GM23338 (cell line): ENCODE data around the gene RNF141. TPM values are rescaled to one million over a fixed set of nuclear protein-coding genes. Genes with fewer than 3 reads are reported as not detected.

Experiments used
- ATAC-seq: fragments of 200-7000 bp; cut with Tn5 transposase; 3 replicates; pipeline ENCODE4 v1.9.1; 2020
- DNase-seq: peaks from one replicate; pipeline ENCODE4 v3.0.0-alpha.2; 2015; ENCODE audit warnings: low spot score
- H2AFZ ChIP-seq: fragments of 200-600 bp; sonication (generic); 2 replicates; pipeline ENCODE4 v1.8.0; 2016; ENCODE audit warnings: antibody characterized with exemption, mild to moderate bottlenecking, moderate library complexity
- H3F3A ChIP-seq: fragments of 200-600 bp; sonication (generic); replicated peaks from 2 replicates; pipeline ENCODE4 v1.8.0; 2017; ENCODE audit warnings: antibody characterized with exemption, mixed run types, low read depth
- H3K27ac ChIP-seq: fragments of 200-600 bp; sonication (generic); 2 replicates; pipeline ENCODE4 v1.6.1; 2016; ENCODE audit warnings: low read depth
- H3K27me3 ChIP-seq: fragments of 200-600 bp; sonication (generic); 2 replicates; pipeline ENCODE4 v1.8.0; 2016; ENCODE audit warnings: mild to moderate bottlenecking, mixed run types, moderate library complexity; ENCODE audit not compliant: insufficient read depth
- H3K36me3 ChIP-seq: fragments of 200-600 bp; sonication (generic); 2 replicates; pipeline ENCODE4 v1.8.0; 2016; ENCODE audit warnings: mild to moderate bottlenecking; ENCODE audit not compliant: insufficient read depth
- H3K4me1 ChIP-seq: fragments of 200-600 bp; sonication (generic); 2 replicates; pipeline ENCODE4 v1.8.0; 2016; ENCODE audit warnings: mild to moderate bottlenecking, moderate library complexity; ENCODE audit not compliant: insufficient read depth
- H3K4me2 ChIP-seq: fragments of 200-600 bp; sonication (generic); 2 replicates; pipeline ENCODE4 v1.7.1; 2017; ENCODE audit warnings: mixed run types
- H3K4me3 ChIP-seq: fragments of 200-600 bp; sonication (generic); 2 replicates; pipeline ENCODE4 v1.6.1; 2016; ENCODE audit warnings: mixed run types
- H3K79me2 ChIP-seq: fragments of 200-600 bp; sonication (generic); replicated peaks from 2 replicates; pipeline ENCODE4 v1.8.0; 2017; ENCODE audit warnings: mild to moderate bottlenecking; ENCODE audit not compliant: insufficient read depth
- H3K9me2 ChIP-seq: fragments of 200-600 bp; sonication (generic); 2 replicates; pipeline ENCODE4 v1.8.0; 2017; ENCODE audit not compliant: insufficient read depth
- H4K20me1 ChIP-seq: fragments of 200-600 bp; sonication (generic); replicated peaks from 2 replicates; pipeline ENCODE4 v1.8.0; 2017; ENCODE audit warnings: mild to moderate bottlenecking; ENCODE audit not compliant: insufficient read depth
- H3K27ac Mint-ChIP-seq: 2 replicates; pipeline ENCODE4 v1.8.0; 2020; ENCODE audit warnings: inconsistent platforms, mild to moderate bottlenecking, moderate library complexity, mixed read lengths
- H3K27me3 Mint-ChIP-seq: 3 replicates; pipeline ENCODE4 v1.8.0; 2022; ENCODE audit warnings: low read depth, mild to moderate bottlenecking, moderate library complexity, mixed read lengths, inconsistent platforms; ENCODE audit not compliant: insufficient read depth, poor library complexity
- H3K36me3 Mint-ChIP-seq: 3 replicates; pipeline ENCODE4 v1.8.0; 2021; ENCODE audit warnings: low read depth, mild to moderate bottlenecking, inconsistent platforms, moderate library complexity, mixed read lengths
- H3K4me1 Mint-ChIP-seq: 3 replicates; pipeline ENCODE4 v1.8.0; 2020; ENCODE audit warnings: mild to moderate bottlenecking, inconsistent platforms, mixed read lengths
- H3K4me3 Mint-ChIP-seq: 3 replicates; pipeline ENCODE4 v1.8.0; 2021; ENCODE audit warnings: moderate library complexity, mild to moderate bottlenecking, inconsistent platforms, mixed read lengths
- H3K9me3 Mint-ChIP-seq: 3 replicates; pipeline ENCODE4 v1.8.0; 2020; ENCODE audit warnings: moderate library complexity, mild to moderate bottlenecking, inconsistent platforms, mixed read lengths
- CREB1 ChIP-seq: fragments of 250-450 bp; sonication (Bioruptor Pico); IDR thresholded peaks from 2 replicates; pipeline ENCODE4 v1.5.0; 2020; ENCODE audit warnings: low read depth, mild to moderate bottlenecking, moderate library complexity
- EZH2 ChIP-seq: fragments of 200-600 bp; sonication (generic); IDR thresholded peaks from one replicate; pipeline ENCODE4 v1.8.0; 2017; ENCODE audit warnings: antibody characterized with exemption, mild to moderate bottlenecking, low read depth; ENCODE audit not compliant: unreplicated experiment
- EZH2phosphoT487 ChIP-seq: fragments of 200-600 bp; sonication (generic); IDR thresholded peaks from one replicate; pipeline ENCODE4 v1.8.1; 2018; ENCODE audit warnings: antibody characterized with exemption; ENCODE audit not compliant: unreplicated experiment
- JUNB ChIP-seq: IDR thresholded peaks from one replicate; pipeline ENCODE4 v1.6.1; 2016; ENCODE audit warnings: antibody characterized with exemption; ENCODE audit not compliant: unreplicated experiment
- NANOG ChIP-seq: IDR thresholded peaks from 2 replicates; pipeline ENCODE4 v1.6.1; 2016; ENCODE audit warnings: antibody characterized with exemption, borderline replicate concordance
- POLR2AphosphoS5 ChIP-seq: IDR thresholded peaks from 2 replicates; pipeline ENCODE4 v1.6.1; 2016; ENCODE audit warnings: antibody characterized with exemption, low read depth
- ZNF114 ChIP-seq: fragments of 250-450 bp; sonication (Bioruptor Pico); IDR thresholded peaks from 2 replicates; pipeline ENCODE4 v1.5.0; 2020; ENCODE audit warnings: mild to moderate bottlenecking, moderate library complexity
- ZNF331 ChIP-seq: fragments of 250-450 bp; sonication (Bioruptor Pico); IDR thresholded peaks from 2 replicates; pipeline ENCODE4 v1.5.0; 2020; ENCODE audit warnings: low read depth, mild to moderate bottlenecking, moderate library complexity
- polyA plus RNA-seq: library from polyadenylated mRNA; unstranded; fragments of >200 nt; fragmentation: Nextera tagmentation; extraction: Ambion mirVana; gene quantifications from 2 replicates; pipeline ENCODE4 v1.2.1, GENCODE V29; 2016
- total RNA-seq: library from RNA; depleted of rRNA; stranded (reverse); fragments of >200 nt; shearing (Covaris generic); gene quantifications from 2 replicates; pipeline ENCODE4 v1.2.3, GENCODE V29; 2014
- TF ChIP-seq, protein P1 (sequence below): IDR thresholded peaks from one replicate; pipeline ENCODE4 v1.6.1; 2018; ENCODE audit warnings: antibody characterized with exemption; ENCODE audit not compliant: unreplicated experiment
- TF ChIP-seq, protein P2 (sequence below): fragments of 250-450 bp; sonication (Bioruptor Pico); IDR thresholded peaks from 2 replicates; pipeline ENCODE4 v1.5.0; 2020; ENCODE audit warnings: mild to moderate bottlenecking, moderate library complexity
- TF ChIP-seq, protein P3 (sequence below): IDR thresholded peaks from 2 replicates; pipeline ENCODE4 v1.6.1; 2016; ENCODE audit warnings: antibody characterized with exemption
- TF ChIP-seq, protein P4 (sequence below), 2 experiments: fragments of 200-600 bp in 1 of 2; sonication (generic) in 1 of 2; conservative IDR thresholded peaks; 2 replicates each; pipeline versions ENCODE4 v1.5.1 to v1.6.1; 2016 to 2017; ENCODE audit warnings: antibody characterized with exemption in 2 of 2, low read depth in 2 of 2, mild to moderate bottlenecking in 2 of 2, moderate library complexity in 1 of 2

The RNF141 gene
- total and polyA plus RNA-seq, 2 experiments from 2014 or later = 11.4 to 26.9 TPM

DNA sequence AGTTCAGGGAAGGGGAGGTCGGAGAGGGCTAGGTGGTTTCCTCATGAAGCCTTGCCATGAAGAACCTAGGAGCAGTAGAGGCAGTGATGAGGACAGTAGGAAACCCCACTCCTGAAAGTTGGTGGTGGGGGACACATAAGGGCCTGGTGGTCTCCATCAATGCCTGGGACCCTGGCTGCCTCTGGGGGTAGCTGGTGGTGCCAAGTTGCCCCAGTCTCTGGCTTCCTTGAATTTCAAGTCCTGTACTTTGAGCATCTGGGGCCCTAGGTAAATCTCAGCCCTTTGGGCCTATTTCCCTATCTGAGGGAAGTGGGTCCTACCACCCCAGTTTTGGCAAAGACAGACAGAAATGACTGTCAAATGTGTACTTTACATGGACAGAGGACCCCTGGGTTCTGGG, 57.8 kb downstream of the RNF141 start:
- Histone ChIP-seq H3K4me3 (no peak overlapping the region), H3K27ac (no peak overlapping the region), H3K4me1 (no peaks in the 10 kb centered on the region)

More for the DNA sequence above, 57.8 kb downstream of the RNF141 start:
- Histone ChIP-seq H3F3A (no peaks in the 10 kb centered on the region), H2AFZ (no peak overlapping the region), H3K79me2 (no peaks in the 10 kb centered on the region), H3K4me2 (no peak overlapping the region), H4K20me1 (no peaks in the 10 kb centered on the region), H3K27me3 (no peaks in the 10 kb centered on the region), H3K9me2 (no peaks in the 10 kb centered on the region), H3K36me3 (no peaks in the 10 kb centered on the region)
- Mint-ChIP-seq H3K27ac (no peak overlapping the region), H3K9me3 (no peaks in the 10 kb centered on the region; the same call in 2 of the 3 replicates), H3K4me3 (no peak overlapping the region), H3K4me1 (peaks cover 3% of the 10 kb centered on the region), H3K36me3 (no peaks in the 10 kb centered on the region), H3K27me3 (no peaks in the 10 kb centered on the region)
- TF ChIP-seq POLR2AphosphoS5 (no peak), NANOG (no peak), JUNB (no peak), EZH2phosphoT487 (no peak), ZNF114 (CRISPR knock-in tag) (no peak), EZH2 (no peak), ZNF331 (no peak), CREB1 (CRISPR knock-in tag) (no peak)
- TF ChIP-seq, protein P1, sequence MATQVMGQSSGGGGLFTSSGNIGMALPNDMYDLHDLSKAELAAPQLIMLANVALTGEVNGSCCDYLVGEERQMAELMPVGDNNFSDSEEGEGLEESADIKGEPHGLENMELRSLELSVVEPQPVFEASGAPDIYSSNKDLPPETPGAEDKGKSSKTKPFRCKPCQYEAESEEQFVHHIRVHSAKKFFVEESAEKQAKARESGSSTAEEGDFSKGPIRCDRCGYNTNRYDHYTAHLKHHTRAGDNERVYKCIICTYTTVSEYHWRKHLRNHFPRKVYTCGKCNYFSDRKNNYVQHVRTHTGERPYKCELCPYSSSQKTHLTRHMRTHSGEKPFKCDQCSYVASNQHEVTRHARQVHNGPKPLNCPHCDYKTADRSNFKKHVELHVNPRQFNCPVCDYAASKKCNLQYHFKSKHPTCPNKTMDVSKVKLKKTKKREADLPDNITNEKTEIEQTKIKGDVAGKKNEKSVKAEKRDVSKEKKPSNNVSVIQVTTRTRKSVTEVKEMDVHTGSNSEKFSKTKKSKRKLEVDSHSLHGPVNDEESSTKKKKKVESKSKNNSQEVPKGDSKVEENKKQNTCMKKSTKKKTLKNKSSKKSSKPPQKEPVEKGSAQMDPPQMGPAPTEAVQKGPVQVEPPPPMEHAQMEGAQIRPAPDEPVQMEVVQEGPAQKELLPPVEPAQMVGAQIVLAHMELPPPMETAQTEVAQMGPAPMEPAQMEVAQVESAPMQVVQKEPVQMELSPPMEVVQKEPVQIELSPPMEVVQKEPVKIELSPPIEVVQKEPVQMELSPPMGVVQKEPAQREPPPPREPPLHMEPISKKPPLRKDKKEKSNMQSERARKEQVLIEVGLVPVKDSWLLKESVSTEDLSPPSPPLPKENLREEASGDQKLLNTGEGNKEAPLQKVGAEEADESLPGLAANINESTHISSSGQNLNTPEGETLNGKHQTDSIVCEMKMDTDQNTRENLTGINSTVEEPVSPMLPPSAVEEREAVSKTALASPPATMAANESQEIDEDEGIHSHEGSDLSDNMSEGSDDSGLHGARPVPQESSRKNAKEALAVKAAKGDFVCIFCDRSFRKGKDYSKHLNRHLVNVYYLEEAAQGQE = no peak
- TF ChIP-seq, protein P2, sequence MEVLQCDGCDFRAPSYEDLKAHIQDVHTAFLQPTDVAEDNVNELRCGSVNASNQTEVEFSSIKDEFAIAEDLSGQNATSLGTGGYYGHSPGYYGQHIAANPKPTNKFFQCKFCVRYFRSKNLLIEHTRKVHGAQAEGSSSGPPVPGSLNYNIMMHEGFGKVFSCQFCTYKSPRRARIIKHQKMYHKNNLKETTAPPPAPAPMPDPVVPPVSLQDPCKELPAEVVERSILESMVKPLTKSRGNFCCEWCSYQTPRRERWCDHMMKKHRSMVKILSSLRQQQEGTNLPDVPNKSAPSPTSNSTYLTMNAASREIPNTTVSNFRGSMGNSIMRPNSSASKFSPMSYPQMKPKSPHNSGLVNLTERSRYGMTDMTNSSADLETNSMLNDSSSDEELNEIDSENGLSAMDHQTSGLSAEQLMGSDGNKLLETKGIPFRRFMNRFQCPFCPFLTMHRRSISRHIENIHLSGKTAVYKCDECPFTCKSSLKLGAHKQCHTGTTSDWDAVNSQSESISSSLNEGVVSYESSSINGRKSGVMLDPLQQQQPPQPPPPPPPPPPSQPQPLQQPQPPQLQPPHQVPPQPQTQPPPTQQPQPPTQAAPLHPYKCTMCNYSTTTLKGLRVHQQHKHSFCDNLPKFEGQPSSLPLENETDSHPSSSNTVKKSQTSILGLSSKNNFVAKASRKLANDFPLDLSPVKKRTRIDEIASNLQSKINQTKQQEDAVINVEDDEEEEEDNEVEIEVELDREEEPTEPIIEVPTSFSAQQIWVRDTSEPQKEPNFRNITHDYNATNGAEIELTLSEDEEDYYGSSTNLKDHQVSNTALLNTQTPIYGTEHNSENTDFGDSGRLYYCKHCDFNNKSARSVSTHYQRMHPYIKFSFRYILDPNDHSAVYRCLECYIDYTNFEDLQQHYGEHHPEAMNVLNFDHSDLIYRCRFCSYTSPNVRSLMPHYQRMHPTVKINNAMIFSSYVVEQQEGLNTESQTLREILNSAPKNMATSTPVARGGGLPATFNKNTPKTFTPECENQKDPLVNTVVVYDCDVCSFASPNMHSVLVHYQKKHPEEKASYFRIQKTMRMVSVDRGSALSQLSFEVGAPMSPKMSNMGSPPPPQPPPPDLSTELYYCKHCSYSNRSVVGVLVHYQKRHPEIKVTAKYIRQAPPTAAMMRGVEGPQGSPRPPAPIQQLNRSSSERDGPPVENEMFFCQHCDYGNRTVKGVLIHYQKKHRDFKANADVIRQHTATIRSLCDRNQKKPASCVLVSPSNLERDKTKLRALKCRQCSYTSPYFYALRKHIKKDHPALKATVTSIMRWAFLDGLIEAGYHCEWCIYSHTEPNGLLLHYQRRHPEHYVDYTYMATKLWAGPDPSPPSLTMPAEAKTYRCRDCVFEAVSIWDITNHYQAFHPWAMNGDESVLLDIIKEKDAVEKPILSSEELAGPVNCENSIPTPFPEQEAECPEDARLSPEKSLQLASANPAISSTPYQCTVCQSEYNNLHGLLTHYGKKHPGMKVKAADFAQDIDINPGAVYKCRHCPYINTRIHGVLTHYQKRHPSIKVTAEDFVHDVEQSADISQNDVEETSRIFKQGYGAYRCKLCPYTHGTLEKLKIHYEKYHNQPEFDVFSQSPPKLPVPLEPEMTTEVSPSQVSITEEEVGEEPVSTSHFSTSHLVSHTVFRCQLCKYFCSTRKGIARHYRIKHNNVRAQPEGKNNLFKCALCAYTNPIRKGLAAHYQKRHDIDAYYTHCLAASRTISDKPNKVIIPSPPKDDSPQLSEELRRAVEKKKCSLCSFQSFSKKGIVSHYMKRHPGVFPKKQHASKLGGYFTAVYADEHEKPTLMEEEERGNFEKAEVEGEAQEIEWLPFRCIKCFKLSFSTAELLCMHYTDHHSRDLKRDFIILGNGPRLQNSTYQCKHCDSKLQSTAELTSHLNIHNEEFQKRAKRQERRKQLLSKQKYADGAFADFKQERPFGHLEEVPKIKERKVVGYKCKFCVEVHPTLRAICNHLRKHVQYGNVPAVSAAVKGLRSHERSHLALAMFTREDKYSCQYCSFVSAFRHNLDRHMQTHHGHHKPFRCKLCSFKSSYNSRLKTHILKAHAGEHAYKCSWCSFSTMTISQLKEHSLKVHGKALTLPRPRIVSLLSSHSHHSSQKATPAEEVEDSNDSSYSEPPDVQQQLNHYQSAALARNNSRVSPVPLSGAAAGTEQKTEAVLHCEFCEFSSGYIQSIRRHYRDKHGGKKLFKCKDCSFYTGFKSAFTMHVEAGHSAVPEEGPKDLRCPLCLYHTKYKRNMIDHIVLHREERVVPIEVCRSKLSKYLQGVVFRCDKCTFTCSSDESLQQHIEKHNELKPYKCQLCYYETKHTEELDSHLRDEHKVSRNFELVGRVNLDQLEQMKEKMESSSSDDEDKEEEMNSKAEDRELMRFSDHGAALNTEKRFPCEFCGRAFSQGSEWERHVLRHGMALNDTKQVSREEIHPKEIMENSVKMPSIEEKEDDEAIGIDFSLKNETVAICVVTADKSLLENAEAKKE (CRISPR knock-in tag) = no peak
- TF ChIP-seq, protein P3, sequence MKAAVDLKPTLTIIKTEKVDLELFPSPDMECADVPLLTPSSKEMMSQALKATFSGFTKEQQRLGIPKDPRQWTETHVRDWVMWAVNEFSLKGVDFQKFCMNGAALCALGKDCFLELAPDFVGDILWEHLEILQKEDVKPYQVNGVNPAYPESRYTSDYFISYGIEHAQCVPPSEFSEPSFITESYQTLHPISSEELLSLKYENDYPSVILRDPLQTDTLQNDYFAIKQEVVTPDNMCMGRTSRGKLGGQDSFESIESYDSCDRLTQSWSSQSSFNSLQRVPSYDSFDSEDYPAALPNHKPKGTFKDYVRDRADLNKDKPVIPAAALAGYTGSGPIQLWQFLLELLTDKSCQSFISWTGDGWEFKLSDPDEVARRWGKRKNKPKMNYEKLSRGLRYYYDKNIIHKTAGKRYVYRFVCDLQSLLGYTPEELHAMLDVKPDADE = no peak
- TF ChIP-seq, protein P4, sequence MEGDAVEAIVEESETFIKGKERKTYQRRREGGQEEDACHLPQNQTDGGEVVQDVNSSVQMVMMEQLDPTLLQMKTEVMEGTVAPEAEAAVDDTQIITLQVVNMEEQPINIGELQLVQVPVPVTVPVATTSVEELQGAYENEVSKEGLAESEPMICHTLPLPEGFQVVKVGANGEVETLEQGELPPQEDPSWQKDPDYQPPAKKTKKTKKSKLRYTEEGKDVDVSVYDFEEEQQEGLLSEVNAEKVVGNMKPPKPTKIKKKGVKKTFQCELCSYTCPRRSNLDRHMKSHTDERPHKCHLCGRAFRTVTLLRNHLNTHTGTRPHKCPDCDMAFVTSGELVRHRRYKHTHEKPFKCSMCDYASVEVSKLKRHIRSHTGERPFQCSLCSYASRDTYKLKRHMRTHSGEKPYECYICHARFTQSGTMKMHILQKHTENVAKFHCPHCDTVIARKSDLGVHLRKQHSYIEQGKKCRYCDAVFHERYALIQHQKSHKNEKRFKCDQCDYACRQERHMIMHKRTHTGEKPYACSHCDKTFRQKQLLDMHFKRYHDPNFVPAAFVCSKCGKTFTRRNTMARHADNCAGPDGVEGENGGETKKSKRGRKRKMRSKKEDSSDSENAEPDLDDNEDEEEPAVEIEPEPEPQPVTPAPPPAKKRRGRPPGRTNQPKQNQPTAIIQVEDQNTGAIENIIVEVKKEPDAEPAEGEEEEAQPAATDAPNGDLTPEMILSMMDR (conservative IDR thresholded peaks at IDR 0.05; ENCODE audit: low read depth in 2 of 2) = no peak
- ATAC-seq = no peak
- no peak for DNase-seq
